PC-9 (cell line): Measurements from ENCODE around the gene FILIP1. TPM values are rescaled to one million over a fixed set of nuclear protein-coding genes. Genes with fewer than 3 reads are reported as not detected.
A peak's percentile ranks its signal among the peaks of the same experiment; 100 is the strongest.

Source experiments
- BruUV-seq: library from RNA; stranded (reverse); fragments of 400-500 nt; replicated peaks from 2 replicates; lab custom pipeline; 2021; lab: Mats Ljungman, UMichigan
- CTCF ChIA-PET: fragments of 300-600 bp; sonication (Branson Sonifier 250); formaldehyde crosslinking; loops from one replicate; lab custom pipeline; 2022; ENCODE audit warnings: antibody characterized with exemption; lab: Charles Lee
- POLR2A ChIA-PET: fragments of 300-600 bp; sonication (Branson Sonifier 250); formaldehyde crosslinking; loops from one replicate; lab custom pipeline; 2022; ENCODE audit warnings: antibody characterized with exemption; ENCODE audit not compliant: unreplicated experiment; lab: Charles Lee
- DNase-seq, 2 experiments: peaks; one replicate each; pipeline versions ENCODE4 v3.0.0 to v3.0.0-alpha.2; 2015 to 2022; ENCODE audit warnings: mixed read lengths in 1 of 2
- H2AFZ ChIP-seq: fragments of 200-600 bp; sonication (generic); 2 replicates; pipeline ENCODE4 v1.8.1; 2017; ENCODE audit warnings: antibody characterized with exemption
- H3F3A ChIP-seq: fragments of 200-600 bp; sonication (generic); 2 replicates; pipeline ENCODE4 v1.8.1; 2017; ENCODE audit warnings: antibody characterized with exemption, mild to moderate bottlenecking, low read depth; ENCODE audit not compliant: insufficient read depth
- H3K27ac ChIP-seq: fragments of 200-600 bp; sonication (generic); 2 replicates; pipeline ENCODE4 v1.6.1; 2016; ENCODE audit warnings: mixed run types
- H3K27me3 ChIP-seq: fragments of 200-600 bp; sonication (generic); 2 replicates; pipeline ENCODE4 v1.6.1; 2016; ENCODE audit warnings: low read depth, mixed run types; ENCODE audit not compliant: insufficient read depth
- H3K36me3 ChIP-seq: fragments of 200-600 bp; sonication (generic); 2 replicates; pipeline ENCODE4 v1.6.1; 2016; ENCODE audit warnings: low read depth, mixed run types
- H3K4me1 ChIP-seq: fragments of 200-600 bp; sonication (generic); replicated peaks from 2 replicates; pipeline ENCODE4 v1.6.1; 2016; ENCODE audit warnings: mixed run types; ENCODE audit not compliant: insufficient read depth
- H3K4me2 ChIP-seq: fragments of 200-600 bp; sonication (generic); 2 replicates; pipeline ENCODE4 v1.6.1; 2017; ENCODE audit warnings: mixed run types
- H3K4me3 ChIP-seq: fragments of 200-600 bp; sonication (generic); 2 replicates; pipeline ENCODE4 v1.6.1; 2016; ENCODE audit warnings: mixed run types
- H3K79me2 ChIP-seq: fragments of 200-600 bp; sonication (generic); 2 replicates; pipeline ENCODE4 v1.6.1; 2017; ENCODE audit warnings: low read depth, mixed run types
- H3K9me2 ChIP-seq: fragments of 200-600 bp; sonication (generic); 2 replicates; pipeline ENCODE4 v1.8.1; 2017; ENCODE audit warnings: mild to moderate bottlenecking; ENCODE audit not compliant: insufficient read depth
- H3K9me3 ChIP-seq: fragments of 200-600 bp; sonication (generic); 2 replicates; pipeline ENCODE4 v1.8.1; 2016; ENCODE audit warnings: low read depth; ENCODE audit not compliant: insufficient read depth
- H4K20me1 ChIP-seq: fragments of 200-600 bp; sonication (generic); 2 replicates; pipeline ENCODE4 v1.8.1; 2017; ENCODE audit not compliant: insufficient read depth
- CTCF ChIP-seq: fragments of 200-600 bp; sonication (generic); conservative IDR thresholded peaks from 2 replicates; pipeline ENCODE4 v1.6.1; 2017; ENCODE audit warnings: mixed run types, antibody characterized with exemption, mild to moderate bottlenecking, moderate library complexity
- EZH2 ChIP-seq: fragments of 200-600 bp; sonication (generic); IDR thresholded peaks from 2 replicates; pipeline ENCODE4 v1.8.0; 2017; ENCODE audit warnings: antibody characterized with exemption, low read depth
- intact Hi-C: fragments of 100-400 bp; cut with micrococcal nuclease; formaldehyde crosslinking; loops from one replicate; pipeline ENCODE4 v1.10.0; 2022; ENCODE audit not compliant: unreplicated experiment
- total RNA-seq: library from RNA; stranded (reverse); gene quantifications from 2 replicates; pipeline ENCODE4 v1.2.3, GENCODE V29; 2021

The FILIP1 gene
- total RNA-seq, 1 experiment from 2014 or later = 0.15 TPM

- H3K79me2 ChIP-seq = peaks cover 82% of the 10 kb centered on the region
- POLR2A ChIA-PET = no interaction called here
- TF ChIP-seq CTCF (no peak), EZH2 (no peak)
- no TSS peak for BruUV-seq
- H3K9me2 ChIP-seq = no peaks in the 10 kb centered on the region
- H2AFZ ChIP-seq = no peak overlapping the region
- no peaks in the 10 kb centered on the region for H3K27me3 ChIP-seq
- CTCF ChIA-PET = no interaction called here
- peaks cover 12% of the 10 kb centered on the region for H3F3A ChIP-seq
- H3K9me3 ChIP-seq = no peaks in the 10 kb centered on the region
- H3K4me2 ChIP-seq = peak overlapping the region; percentile 91; the same call in 1 of the 2 replicates
- H3K4me1 ChIP-seq = peaks cover 33% of the 10 kb centered on the region
- H3K36me3 ChIP-seq = no peaks in the 10 kb centered on the region
- no peak for DNase-seq
- H3K4me3 ChIP-seq = peak overlapping the region; percentile 32; the same call in 1 of the 2 replicates
- intact Hi-C loops = loop anchor here (5.0 to 10.0 kb wide), 2 partner anchors 323 to 471 kb away; partner anchors contain the start of gene SENP6
- peaks cover 5% of the 10 kb centered on the region; the same call in 1 of the 2 replicates for H4K20me1 ChIP-seq
- 0 out of 2 replicates have a peak overlapping the region, but pooled peaks have one; percentile 13 for H3K27ac ChIP-seq
Observed at GRCh38 chr6:75281653-75282052, 211.9 kb downstream of the FILIP1 start.

- peaks cover 13% of the 10 kb centered on the region for H3F3A ChIP-seq
- POLR2A ChIA-PET = no interaction called here
- H3K4me1 ChIP-seq = peaks cover 37% of the 10 kb centered on the region
- H2AFZ ChIP-seq = no peak overlapping the region
- H3K27me3 ChIP-seq = no peaks in the 10 kb centered on the region
- H3K4me3 ChIP-seq = no peak overlapping the region
- BruUV-seq = no TSS peak
- TF ChIP-seq CTCF = no peak
- no peak for TF ChIP-seq EZH2
- H3K4me2 ChIP-seq = no peak overlapping the region; the same call in 1 of the 2 replicates
- DNase-seq = no peak
- CTCF ChIA-PET = no interaction called here
- H4K20me1 ChIP-seq = peaks cover 5% of the 10 kb centered on the region; the same call in 1 of the 2 replicates
- peaks cover 90% of the 10 kb centered on the region for H3K79me2 ChIP-seq
- intact Hi-C loops = loop anchor here (5.0 to 10.0 kb wide), 2 partner anchors 325 to 472 kb away; partner anchors contain the start of gene SENP6
- H3K9me2 ChIP-seq = no peaks in the 10 kb centered on the region
- no peak overlapping the region for H3K27ac ChIP-seq
- no peaks in the 10 kb centered on the region for H3K9me3 ChIP-seq
- no peaks in the 10 kb centered on the region for H3K36me3 ChIP-seq
Observed at GRCh38 chr6:75280131-75280855, 213.3 kb downstream of the FILIP1 start.

GRCh38 chr6:75279418-75279817, 214.2 kb downstream of the FILIP1 start:
- no peak overlapping the region for H3K27ac ChIP-seq
- no peaks in the 10 kb centered on the region for H3K27me3 ChIP-seq
- CTCF ChIA-PET = no interaction called here

More at GRCh38 chr6:75279418-75279817, 214.2 kb downstream of the FILIP1 start:
- H3K4me1 ChIP-seq = peaks cover 43% of the 10 kb centered on the region
- TF ChIP-seq CTCF (no peak), EZH2 (no peak)
- H2AFZ ChIP-seq = no peak overlapping the region
- H3K9me2 ChIP-seq = no peaks in the 10 kb centered on the region
- POLR2A ChIA-PET = interaction anchor here (0.6 kb wide), 1 partner anchor 1475 kb away, joined by 8 read pairs; no protein-coding TSS in a partner anchor
- H3K36me3 ChIP-seq = no peaks in the 10 kb centered on the region
- H3F3A ChIP-seq = peaks cover 13% of the 10 kb centered on the region; the same call in 1 of the 2 replicates
- peaks cover 5% of the 10 kb centered on the region; the same call in 1 of the 2 replicates for H4K20me1 ChIP-seq
- H3K9me3 ChIP-seq = no peaks in the 10 kb centered on the region
- no TSS peak for BruUV-seq
- H3K4me2 ChIP-seq = no peak overlapping the region
- intact Hi-C loops = no loop called here
- H3K79me2 ChIP-seq = peaks cover 98% of the 10 kb centered on the region
- no peak overlapping the region for H3K4me3 ChIP-seq
- no peak for DNase-seq
